Gastrocnemius medialis (tissue), 4 donors: ENCODE measurements around the gene CARM1. TPM values are rescaled to one million over a fixed set of nuclear protein-coding genes. Genes with fewer than 3 reads are reported as not detected.

Experiments
- ATAC-seq, 2 donors: fragments of 150-250 bp; one replicate each; pipeline ENCODE4 v1.9.1; 2016
- DNase-seq, 2 donors: peaks; one replicate each; pipeline ENCODE4 v3.0.0-alpha.2; 2019
- H3K27ac ChIP-seq, 4 donors: fragments of 200-600 bp; sonication (generic); 1 replicate in 1 of 4; 2 replicates in 3 of 4; pipeline ENCODE4 v1.5.1; 2016 to 2018; ENCODE audit warnings: mild to moderate bottlenecking in 2 of 4, moderate library complexity in 1 of 4
- H3K27me3 ChIP-seq, 3 donors: fragments of 200-600 bp; sonication (generic) in 2 of 3; 1 replicate in 1 of 3; 2 replicates in 2 of 3; pipeline versions ENCODE4 v1.5.1 to v1.6.0; 2016 to 2019; ENCODE audit warnings: mild to moderate bottlenecking in 1 of 3, moderate library complexity in 1 of 3
- H3K36me3 ChIP-seq, 2 donors: fragments of 200-600 bp; sonication (generic) in 1 of 2; one replicate each; pipeline ENCODE4 v1.5.1; 2017 to 2018
- H3K4me1 ChIP-seq, 2 donors: fragments of 200-600 bp; sonication (generic) in 1 of 2; one replicate each; pipeline ENCODE4 v1.5.1; 2016 to 2017; ENCODE audit warnings: mild to moderate bottlenecking in 2 of 2
- H3K4me3 ChIP-seq, 4 donors: fragments of 200-600 bp; sonication (generic) in 3 of 4; 1 replicate in 1 of 4; 2 replicates in 3 of 4; pipeline ENCODE4 v1.5.1; 2016 to 2019; ENCODE audit warnings: mild to moderate bottlenecking in 2 of 4
- H3K9me3 ChIP-seq, 3 donors: fragments of 200-600 bp; sonication (generic) in 2 of 3; 1 replicate in 1 of 3; 2 replicates in 2 of 3; pipeline ENCODE4 v1.5.1; 2016 to 2019
- CTCF ChIP-seq, 5 experiments: fragments of 450-650 bp in 3 of 5; fragments of 200-600 bp in 2 of 5; sonication (generic) in 2 of 5; IDR thresholded peaks in 4 of 5; conservative IDR thresholded peaks in 1 of 5; 1 replicate in 4 of 5; 2 replicates in 1 of 5; pipeline ENCODE4 v1.5.1; 2016 to 2019; ENCODE audit warnings: antibody characterized with exemption in 5 of 5, mild to moderate bottlenecking in 3 of 5, moderate library complexity in 3 of 5
- POLR2A ChIP-seq, 2 donors: fragments of 450-650 bp; IDR thresholded peaks; one replicate each; pipeline ENCODE4 v1.6.1; 2017; ENCODE audit warnings: antibody characterized with exemption in 2 of 2, mild to moderate bottlenecking in 2 of 2, moderate library complexity in 2 of 2
- in situ Hi-C, 4 donors: fragments of 200-750 bp; cut with MboI; loops; one replicate each; pipeline versions ENCODE4 v1.15.0 to v1.8.0; 2017; ENCODE audit warnings: low sequenced_read_pairs in 4 of 4
- intact Hi-C: fragments of 100-400 bp; cut with DNase I; formaldehyde crosslinking; loops from one replicate; pipeline ENCODE4 v1.15.1; 2023; ENCODE audit warnings: low total_unique reads
- microRNA-seq, 2 donors: library from miRNA; unstranded; fragments of <30 nt; microRNA quantifications; one replicate each; pipeline ENCODE4, GENCODE V29; 2016; ENCODE audit warnings: borderline replicate concordance in 2 of 2
- total RNA-seq, 4 donors: library from RNA; depleted of rRNA; stranded (reverse); fragments of >200 nt; gene quantifications; one replicate each; pipeline versions ENCODE4 v1.1.0 to v1.2.3, GENCODE V29; 2016

Gene CARM1
- total RNA-seq, 4 donors from 2014 or later, result 31.2 to 58.5 (median 53.0) TPM

DNA sequence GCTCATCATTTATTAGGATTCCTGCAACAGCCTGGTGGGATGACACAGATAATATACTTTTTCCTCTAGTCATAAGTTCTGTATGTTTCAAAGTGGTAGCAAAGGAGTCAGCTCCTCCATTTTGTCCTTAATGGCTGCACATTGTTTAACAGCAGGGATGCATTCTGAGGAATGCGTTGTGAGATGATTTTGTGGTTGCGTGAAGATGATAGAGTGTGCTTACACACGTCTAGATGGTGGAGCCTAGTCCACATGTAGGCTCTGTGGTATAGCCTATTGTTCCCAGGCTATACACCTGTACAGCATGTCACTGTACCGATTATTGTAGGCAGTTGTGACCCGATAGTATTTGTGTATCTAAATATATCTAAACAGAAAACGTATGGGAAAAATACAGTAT is 94.0 kb downstream of the CARM1 start:
- intact Hi-C loops, result loop anchor here (10.0 kb wide), 1 partner anchor 229 kb away; the partner anchor contains the start of gene KANK2
- Histone ChIP-seq H3K4me3 (no peak overlapping the region), H3K27ac (no peak overlapping the region), H3K27me3 (no peaks in the 10 kb centered on the region), H3K9me3 (no peaks in the 10 kb centered on the region), H3K4me1 (peaks cover 23 to 24% of the 10 kb centered on the region in 2 donors), H3K36me3 (no peaks in the 10 kb centered on the region)
- ATAC-seq (no peak), DNase-seq (no peak)
- in situ Hi-C loops, result no loop called here
- no peak for TF ChIP-seq CTCF (IDR thresholded peaks at IDR 0.05 in 4 of 5, conservative IDR thresholded peaks at IDR 0.05 in 1 of 5)
- no peak for TF ChIP-seq POLR2A (IDR thresholded peaks at IDR 0.05)

- Histone ChIP-seq H3K27ac (no peak overlapping the region), H3K4me3 (no peak overlapping the region), H3K36me3 (no peaks in the 10 kb centered on the region), H3K9me3 (no peaks in the 10 kb centered on the region), H3K27me3 (no peaks in the 10 kb centered on the region), H3K4me1 (peaks cover 20 to 24% of the 10 kb centered on the region in 2 donors)
- intact Hi-C loops (loop anchor here (10.0 kb wide), 1 partner anchor 228 kb away; the partner anchor contains the start of gene KANK2), in situ Hi-C loops (no loop called here)
- ATAC-seq, result no peak
- TF ChIP-seq POLR2A (IDR thresholded peaks at IDR 0.05) (no peak), CTCF (IDR thresholded peaks at IDR 0.05 in 4 of 5, conservative IDR thresholded peaks at IDR 0.05 in 1 of 5) (no peak)
- no peak for DNase-seq
Observed at GRCh38 chr19:10966809-10967208, 95.5 kb downstream of the CARM1 start.

- DNase-seq (no peak), ATAC-seq (no peak)
- peaks cover 9 to 13% of the 10 kb centered on the region in 2 donors for H3K4me1 ChIP-seq
- peak overlapping the region in 1 of 4 donors; percentile 3 for H3K27ac ChIP-seq
- no peaks in the 10 kb centered on the region for H3K36me3 ChIP-seq
- H3K27me3 ChIP-seq, result no peaks in the 10 kb centered on the region
- in situ Hi-C loops, result no loop called here
- intact Hi-C loops, result loop anchor here (10.0 kb wide), 1 partner anchor 226 kb away; the partner anchor contains the start of gene KANK2
- H3K4me3 ChIP-seq, result no peak overlapping the region
- H3K9me3 ChIP-seq, result no peaks in the 10 kb centered on the region
- no peak for TF ChIP-seq CTCF (IDR thresholded peaks at IDR 0.05 in 4 of 5, conservative IDR thresholded peaks at IDR 0.05 in 1 of 5)
- TF ChIP-seq POLR2A (IDR thresholded peaks at IDR 0.05), result no peak
Observed at GRCh38 chr19:10968527-10969135, 97.3 kb downstream of the CARM1 start.

DNA sequence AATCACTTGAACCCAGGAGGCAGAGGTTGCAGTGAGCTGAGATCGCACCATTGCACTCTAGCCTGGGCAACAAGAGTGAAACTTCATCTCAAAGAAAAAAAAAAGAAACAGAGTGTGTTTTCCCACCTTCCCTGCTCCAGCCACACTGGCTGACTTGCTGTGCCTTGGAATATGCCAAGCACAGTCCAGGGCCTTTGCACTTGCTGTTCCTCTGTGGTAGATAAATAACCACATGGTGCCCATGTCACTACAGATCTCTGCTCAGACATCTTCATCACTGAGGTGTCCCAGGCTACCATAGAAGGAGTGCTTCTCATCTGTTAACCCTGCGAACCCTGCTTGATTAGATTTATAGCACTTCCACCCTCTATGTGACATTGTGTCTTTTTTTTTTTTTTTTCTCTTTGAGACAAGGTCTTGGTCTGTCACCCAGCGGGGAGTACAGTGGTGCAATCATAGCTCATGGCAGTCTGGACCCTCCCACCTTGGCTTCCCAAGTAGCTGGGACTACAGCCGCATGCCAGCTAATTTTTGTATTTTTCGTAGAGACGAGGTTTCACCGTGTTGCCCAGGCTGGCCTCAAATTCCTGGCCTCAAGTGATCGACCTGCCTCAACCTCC is 99.9 kb downstream of the CARM1 start:
- no peak for DNase-seq
- in situ Hi-C loops (no loop called here), intact Hi-C loops (no loop called here)
- no peak overlapping the region for H3K27ac ChIP-seq
- ATAC-seq, result no peak
- TF ChIP-seq POLR2A (IDR thresholded peaks at IDR 0.05) (no peak), CTCF (IDR thresholded peaks at IDR 0.05 in 4 of 5, conservative IDR thresholded peaks at IDR 0.05 in 1 of 5) (no peak)
- no peaks in the 10 kb centered on the region for H3K9me3 ChIP-seq
- H3K36me3 ChIP-seq, result no peaks in the 10 kb centered on the region
- no peaks in the 10 kb centered on the region for H3K27me3 ChIP-seq
- H3K4me3 ChIP-seq, result no peak overlapping the region
- H3K4me1 ChIP-seq, result peaks cover 10% of the 10 kb centered on the region in 2 donors

Small RNA genes within 50 kb of the gene (microRNA-seq; reads per million reads assigned to microRNA genes)
- 0 reads per million in 2 donors for gene MIR6793

Other genes starting within 250 kb of the CARM1 start
- gene SLC44A2, start 246.0 kb upstream of the CARM1 start, total RNA-seq, result 100 to 1,000 TPM in 2 of 4 donors, 10 to 100 TPM in 2; 51.1 to 168 (median 105) TPM
- gene ILF3, start 217.2 kb upstream of the CARM1 start, total RNA-seq, result 10 to 100 TPM; 67.3 to 88.2 (median 76.6) TPM
- gene QTRT1, start 170.1 kb upstream of the CARM1 start, total RNA-seq, result 10 to 100 TPM in 3 of 4 donors, 1 to 10 TPM in 1; 9.5 to 25.7 (median 15.4) TPM
- gene DNM2, start 153.5 kb upstream of the CARM1 start, total RNA-seq, result 100 to 1,000 TPM in 3 of 4 donors, 10 to 100 TPM in 1; 76.2 to 131 (median 108) TPM
- 10 to 100 TPM; 33.0 to 90.0 (median 57.1) TPM for gene TMED1, start 35.3 kb upstream of the CARM1 start, total RNA-seq
- 1 to 10 TPM; 1.4 to 3.9 (median 1.9) TPM for gene C19orf38, start 23.1 kb upstream of the CARM1 start, total RNA-seq
- 10 to 100 TPM; 17.8 to 30.8 (median 24.2) TPM for gene YIPF2, start 57.1 kb downstream of the CARM1 start, total RNA-seq
- gene TIMM29, start 57.3 kb downstream of the CARM1 start, total RNA-seq, result 10 to 100 TPM; 28.7 to 54.5 (median 34.8) TPM
- 10 to 100 TPM; 24.0 to 72.6 (median 68.7) TPM for gene SMARCA4, start 89.5 kb downstream of the CARM1 start, total RNA-seq
- 1 to 10 TPM; 1.2 to 6.0 (median 3.9) TPM for gene LDLR, start 217.9 kb downstream of the CARM1 start, total RNA-seq